Astrocyte (in vitro differentiated cells and primary cell): ENCODE data around the gene RBM38. TPM values are rescaled to one million over a fixed set of nuclear protein-coding genes. Genes with fewer than 3 reads are reported as not detected.

Experiments used
- DNase-seq: peaks from one replicate; pipeline ENCODE4 v3.0.0-alpha.2; 2010; ENCODE audit warnings: low read depth
- FAIRE-seq: peaks from 2 replicates; lab custom pipeline; 2011; peaks lifted over from hg19 to GRCh38; lab: Jason Lieb, UNC
- H2AFZ ChIP-seq: 2 replicates; pipeline ENCODE4 v1.6.0; 2012; ENCODE audit warnings: low read depth, low read length, inconsistent platforms
- H3K27ac ChIP-seq: 2 replicates; pipeline ENCODE4 v1.5.1; 2011; ENCODE audit warnings: low read depth, low read length, inconsistent platforms
- H3K27me3 ChIP-seq: 2 replicates; pipeline ENCODE4 v1.6.0; 2011; ENCODE audit warnings: low read length, inconsistent platforms; ENCODE audit not compliant: insufficient read depth
- H3K36me3 ChIP-seq: 2 replicates; pipeline ENCODE4 v1.5.1; 2011; ENCODE audit warnings: low read length, inconsistent platforms; ENCODE audit not compliant: insufficient read depth
- H3K4me1 ChIP-seq: 2 replicates; pipeline ENCODE4 v1.5.1; 2011; ENCODE audit warnings: low read length, inconsistent platforms; ENCODE audit not compliant: insufficient read depth
- H3K4me2 ChIP-seq: 2 replicates; pipeline ENCODE4 v1.6.0; 2012; ENCODE audit warnings: low read length, inconsistent platforms
- H3K4me3 ChIP-seq: 2 replicates; pipeline ENCODE4 v1.5.1; 2011; ENCODE audit warnings: low read depth, mild to moderate bottlenecking, low read length, inconsistent platforms; ENCODE audit not compliant: insufficient read depth
- H3K79me2 ChIP-seq: 2 replicates; pipeline ENCODE4 v1.6.0; 2012; ENCODE audit warnings: mild to moderate bottlenecking, low read length, inconsistent platforms; ENCODE audit not compliant: insufficient read depth
- H3K9ac ChIP-seq: 2 replicates; pipeline ENCODE4 v1.6.0; 2012; ENCODE audit warnings: mild to moderate bottlenecking, low read length, inconsistent platforms
- H3K9me3 ChIP-seq: 2 replicates; pipeline ENCODE4 v1.5.1; 2012; ENCODE audit warnings: low read depth, mild to moderate bottlenecking, low read length, inconsistent platforms; ENCODE audit not compliant: insufficient read depth
- H4K20me1 ChIP-seq: 2 replicates; pipeline ENCODE4 v1.6.0; 2012; ENCODE audit warnings: low read length, inconsistent platforms; ENCODE audit not compliant: insufficient read depth
- H3K27ac Mint-ChIP-seq: one replicate; pipeline ENCODE4 v1.8.0; 2021; ENCODE audit warnings: mild to moderate bottlenecking, mixed read lengths; ENCODE audit not compliant: unreplicated experiment
- H3K27me3 Mint-ChIP-seq: one replicate; pipeline ENCODE4 v1.8.0; 2021; ENCODE audit warnings: low read depth, mixed read lengths; ENCODE audit not compliant: unreplicated experiment
- H3K36me3 Mint-ChIP-seq: one replicate; pipeline ENCODE4 v1.8.0; 2021; ENCODE audit warnings: low read depth, mixed read lengths; ENCODE audit not compliant: unreplicated experiment
- H3K4me1 Mint-ChIP-seq: one replicate; pipeline ENCODE4 v1.8.0; 2021; ENCODE audit warnings: low read depth, mixed read lengths; ENCODE audit not compliant: unreplicated experiment
- H3K4me3 Mint-ChIP-seq: one replicate; pipeline ENCODE4 v1.8.0; 2021; ENCODE audit warnings: mild to moderate bottlenecking, moderate library complexity, mixed read lengths; ENCODE audit not compliant: unreplicated experiment
- H3K9me3 Mint-ChIP-seq: one replicate; pipeline ENCODE4 v1.8.0; 2021; ENCODE audit warnings: mild to moderate bottlenecking, mixed read lengths; ENCODE audit not compliant: unreplicated experiment
- EZH2 ChIP-seq: IDR thresholded peaks from 2 replicates; pipeline ENCODE4 v1.6.1; 2012; ENCODE audit warnings: mild to moderate bottlenecking, low read length, inconsistent platforms; ENCODE audit not compliant: insufficient read depth
- total RNA-seq: library from RNA; stranded (reverse); gene quantifications from 2 replicates; pipeline ENCODE4 v1.2.1, GENCODE V29; 2021
- TF ChIP-seq, protein P1 (sequence below): IDR thresholded peaks from 2 replicates; pipeline ENCODE4 v1.5.1; 2011; ENCODE audit warnings: low read depth, mild to moderate bottlenecking, inconsistent platforms, low read length, moderate library complexity; ENCODE audit not compliant: insufficient read depth

RBM38 gene
- total RNA-seq, 1 donor from 2014 or later, result 43.5 TPM

DNA sequence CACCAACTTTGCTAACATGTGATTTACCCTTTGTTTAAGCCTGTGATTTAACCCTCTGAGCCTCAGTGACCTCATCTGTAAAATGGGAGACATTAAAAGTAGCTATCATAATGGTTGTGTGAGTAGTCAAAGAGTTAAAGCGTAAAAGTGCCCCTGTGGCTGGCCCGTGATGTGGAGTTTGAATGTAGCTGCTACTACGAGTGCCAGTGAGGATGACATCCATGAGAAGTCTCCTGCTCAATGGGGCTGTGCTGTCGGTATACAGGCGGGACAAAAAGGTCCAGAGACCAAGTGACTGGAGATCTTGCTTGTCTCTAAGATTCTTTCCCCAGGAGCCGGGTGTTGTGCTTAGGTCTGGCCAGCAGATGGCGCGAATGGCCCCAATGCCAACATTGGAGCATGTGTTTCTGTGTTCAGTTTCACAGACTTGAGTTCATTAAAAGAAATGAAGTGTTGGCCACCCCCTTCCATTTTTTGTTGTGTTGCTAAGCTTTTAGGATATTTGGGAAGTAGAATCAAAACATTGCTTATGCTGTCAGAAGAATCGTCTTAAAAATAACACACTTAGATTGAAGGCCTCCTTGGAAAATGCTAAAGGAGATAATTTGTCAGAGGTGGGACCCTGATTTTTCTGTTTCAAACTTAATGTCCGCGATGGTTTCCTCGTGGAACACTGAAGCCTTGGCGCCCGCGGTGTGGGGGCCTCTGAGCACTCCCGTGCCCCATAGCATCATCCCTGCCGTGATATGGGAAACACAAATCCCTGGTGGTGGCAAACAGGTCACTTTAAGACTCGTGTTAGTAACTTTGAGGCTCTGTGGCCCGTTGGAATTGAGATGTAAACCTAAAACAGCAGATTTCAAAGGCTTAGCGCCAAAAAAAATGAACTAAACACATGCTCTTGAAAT, 9.3 kb upstream of the RBM38 start:
- H3K27me3 ChIP-seq, result no peaks in the 10 kb centered on the region
- no peak overlapping the region for H3K4me3 ChIP-seq
- no peak overlapping the region for H3K9ac ChIP-seq
- Mint-ChIP-seq H3K36me3 (peaks cover 15% of the 10 kb centered on the region), H3K27me3 (no peaks in the 10 kb centered on the region), H3K27ac (no peak overlapping the region), H3K4me1 (no peaks in the 10 kb centered on the region), H3K9me3 (no peaks in the 10 kb centered on the region), H3K4me3 (no peak overlapping the region)
- H3K4me2 ChIP-seq, result no peak overlapping the region
- H4K20me1 ChIP-seq, result peaks cover 23% of the 10 kb centered on the region
- TF ChIP-seq EZH2, result no peak
- TF ChIP-seq, protein P1, sequence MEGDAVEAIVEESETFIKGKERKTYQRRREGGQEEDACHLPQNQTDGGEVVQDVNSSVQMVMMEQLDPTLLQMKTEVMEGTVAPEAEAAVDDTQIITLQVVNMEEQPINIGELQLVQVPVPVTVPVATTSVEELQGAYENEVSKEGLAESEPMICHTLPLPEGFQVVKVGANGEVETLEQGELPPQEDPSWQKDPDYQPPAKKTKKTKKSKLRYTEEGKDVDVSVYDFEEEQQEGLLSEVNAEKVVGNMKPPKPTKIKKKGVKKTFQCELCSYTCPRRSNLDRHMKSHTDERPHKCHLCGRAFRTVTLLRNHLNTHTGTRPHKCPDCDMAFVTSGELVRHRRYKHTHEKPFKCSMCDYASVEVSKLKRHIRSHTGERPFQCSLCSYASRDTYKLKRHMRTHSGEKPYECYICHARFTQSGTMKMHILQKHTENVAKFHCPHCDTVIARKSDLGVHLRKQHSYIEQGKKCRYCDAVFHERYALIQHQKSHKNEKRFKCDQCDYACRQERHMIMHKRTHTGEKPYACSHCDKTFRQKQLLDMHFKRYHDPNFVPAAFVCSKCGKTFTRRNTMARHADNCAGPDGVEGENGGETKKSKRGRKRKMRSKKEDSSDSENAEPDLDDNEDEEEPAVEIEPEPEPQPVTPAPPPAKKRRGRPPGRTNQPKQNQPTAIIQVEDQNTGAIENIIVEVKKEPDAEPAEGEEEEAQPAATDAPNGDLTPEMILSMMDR, result peak; percentile 93
- H3K36me3 ChIP-seq, result peaks cover 13% of the 10 kb centered on the region
- H3K4me1 ChIP-seq, result no peaks in the 10 kb centered on the region
- FAIRE-seq (peak; percentile 60), DNase-seq (peak; percentile 16)
- no peak overlapping the region for H2AFZ ChIP-seq
- no peaks in the 10 kb centered on the region for H3K9me3 ChIP-seq
- H3K27ac ChIP-seq, result no peak overlapping the region
- H3K79me2 ChIP-seq, result no peaks in the 10 kb centered on the region

DNA sequence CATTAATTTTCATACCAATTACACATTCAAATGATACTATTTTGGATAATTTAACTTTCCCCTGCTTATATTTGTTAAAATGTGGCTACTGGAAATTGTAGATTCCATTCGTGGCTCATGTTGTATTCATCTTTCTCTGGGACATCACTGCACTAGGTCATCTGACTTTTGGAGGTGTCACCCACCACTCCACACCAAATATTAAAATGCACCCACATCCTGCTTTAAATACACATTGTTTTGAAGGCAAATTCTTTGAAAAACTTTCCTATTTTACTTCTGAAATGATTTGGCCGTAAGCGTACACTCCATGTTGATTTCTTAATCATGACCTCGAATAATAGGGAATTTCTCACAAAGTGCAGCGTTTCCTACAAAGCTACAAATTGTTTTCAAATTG, 8.7 kb upstream of the RBM38 start:
- DNase-seq (no peak), FAIRE-seq (no peak)
- no peak for TF ChIP-seq EZH2
- TF ChIP-seq, protein P1, result no peak
- Mint-ChIP-seq H3K36me3 (peaks cover 10% of the 10 kb centered on the region), H3K27ac (no peak overlapping the region), H3K27me3 (no peaks in the 10 kb centered on the region), H3K4me3 (no peak overlapping the region), H3K9me3 (no peaks in the 10 kb centered on the region), H3K4me1 (no peaks in the 10 kb centered on the region)
- Histone ChIP-seq H2AFZ (no peak overlapping the region), H3K36me3 (peaks cover 11% of the 10 kb centered on the region), H3K79me2 (no peaks in the 10 kb centered on the region), H3K27me3 (no peaks in the 10 kb centered on the region), H3K4me1 (no peaks in the 10 kb centered on the region), H3K4me2 (no peak overlapping the region), H3K9me3 (no peaks in the 10 kb centered on the region), H4K20me1 (peaks cover 17% of the 10 kb centered on the region), H3K9ac (no peak overlapping the region), H3K4me3 (no peak overlapping the region), H3K27ac (no peak overlapping the region)
